GM12878 (cell line): ENCODE data around the gene RIF1. TPM values are rescaled to one million over a fixed set of nuclear protein-coding genes. Genes with fewer than 3 reads are reported as not detected.

ENCODE experiments used
- ATAC-seq: fragments of 200-7000 bp; cut with Tn5 transposase; 3 replicates; pipeline ENCODE4 v1.9.1; 2020; ENCODE audit warnings: mild to moderate bottlenecking, moderate library complexity
- BruUV-seq: library from RNA; stranded (reverse); fragments of 400-500 nt; replicated peaks from 2 replicates; lab custom pipeline; 2021; lab: Mats Ljungman, UMichigan
- CTCF ChIA-PET: fragments of 300-600 bp; sonication (Branson Sonifier 250); formaldehyde crosslinking; extraction: SDS; loops from one replicate; lab custom pipeline; 2021; ENCODE audit warnings: inconsistent platforms; lab: Yijun Ruan, JAX
- POLR2A ChIA-PET: fragments of 350-600 bp; formaldehyde crosslinking; extraction: SDS; loops from one replicate; lab custom pipeline; 2021; ENCODE audit warnings: inconsistent platforms; lab: Charles Lee
- RAD21 ChIA-PET: fragments of 300-600 bp; sonication (Branson Sonifier 250); formaldehyde crosslinking; loops from one replicate; lab custom pipeline; 2023; ENCODE audit warnings: antibody characterized with exemption; ENCODE audit not compliant: unreplicated experiment; lab: Charles Lee
- SMC1A ChIA-PET: fragments of 300-600 bp; sonication (Branson Sonifier 250); formaldehyde crosslinking; loops from one replicate; lab custom pipeline; 2023; ENCODE audit not compliant: unreplicated experiment, uncharacterized antibody; lab: Charles Lee
- DNase-seq: peaks from one replicate; pipeline ENCODE4 v3.0.0-alpha.2; 2011; ENCODE audit warnings: low read depth, low spot score
- FAIRE-seq: peaks from 3 replicates; lab custom pipeline; 2011; peaks lifted over from hg19 to GRCh38; lab: Jason Lieb, UNC
- H2AFZ ChIP-seq: 2 replicates; pipeline ENCODE4 v1.6.0; 2011; ENCODE audit warnings: low read depth, low read length, control low read depth; ENCODE audit not compliant: control insufficient read depth
- H3K27ac ChIP-seq: 2 replicates; pipeline ENCODE4 v1.5.1; 2011; ENCODE audit warnings: control low read depth; ENCODE audit not compliant: control insufficient read depth, insufficient read depth
- H3K27me3 ChIP-seq, 2 experiments: replicated peaks in 1 of 2; 2 replicates each; pipeline versions ENCODE4 v1.6.0 to v1.6.1; 2011; ENCODE audit warnings: low read length in 1 of 2; ENCODE audit not compliant: control insufficient read depth in 2 of 2, insufficient read depth in 2 of 2
- H3K36me3 ChIP-seq, 2 experiments: 2 replicates each; pipeline ENCODE4 v1.5.1; 2011; ENCODE audit warnings: low read length in 1 of 2; ENCODE audit not compliant: control insufficient read depth in 2 of 2, insufficient read depth in 2 of 2
- H3K4me1 ChIP-seq: 2 replicates; pipeline ENCODE4 v1.6.1; 2011; ENCODE audit warnings: mild to moderate bottlenecking, low read length, moderate library complexity, mixed read lengths; ENCODE audit not compliant: control insufficient read depth, insufficient read depth
- H3K4me2 ChIP-seq: 2 replicates; pipeline ENCODE4 v1.6.0; 2011; ENCODE audit warnings: control low read depth; ENCODE audit not compliant: control insufficient read depth, insufficient read depth
- H3K4me3 ChIP-seq: fragments of 200-600 bp; sonication (generic); 2 replicates; pipeline ENCODE4 v1.5.1; 2016
- H3K79me2 ChIP-seq: 2 replicates; pipeline ENCODE4 v1.6.0; 2011; ENCODE audit warnings: low read length; ENCODE audit not compliant: control insufficient read depth, insufficient read depth
- H3K9ac ChIP-seq: 2 replicates; pipeline ENCODE4 v1.8.0; 2011; ENCODE audit warnings: low read length, control low read depth, mixed read lengths; ENCODE audit not compliant: control insufficient read depth, insufficient read depth
- H3K9me3 ChIP-seq: replicated peaks from 3 replicates; pipeline ENCODE4 v1.5.1; 2011; ENCODE audit warnings: mild to moderate bottlenecking, low read length; ENCODE audit not compliant: control insufficient read depth, insufficient read depth
- H4K20me1 ChIP-seq: 2 replicates; pipeline ENCODE4 v1.6.0; 2011; ENCODE audit not compliant: control insufficient read depth, insufficient read depth
- KLF5 ChIP-seq: fragments of 450-650 bp; IDR thresholded peaks from 2 replicates; pipeline ENCODE4 v1.6.1; 2014; ENCODE audit warnings: mild to moderate bottlenecking; ENCODE audit not compliant: partially characterized antibody
- NR2C2 ChIP-seq: IDR thresholded peaks from 2 replicates; pipeline ENCODE4 v1.6.1; 2011; ENCODE audit warnings: borderline replicate concordance, low read depth; ENCODE audit not compliant: control insufficient read depth, insufficient read length
- NRF1 ChIP-seq: conservative IDR thresholded peaks from 2 replicates; pipeline ENCODE4 v1.6.1; 2011; ENCODE audit warnings: mild to moderate bottlenecking, low read depth, low read length, improper control_type of control experiment
- POLR2AphosphoS2 ChIP-seq: IDR thresholded peaks from 2 replicates; pipeline ENCODE4 v1.6.1; 2011; ENCODE audit warnings: low read depth, mild to moderate bottlenecking, low read length, improper control_type of control experiment, moderate library complexity
- SMARCA5 ChIP-seq: fragments of 450-650 bp; IDR thresholded peaks from 2 replicates; pipeline ENCODE4 v1.6.1; 2017; ENCODE audit warnings: mild to moderate bottlenecking
- WGBS: methylation state at CpG from one replicate; pipeline ENCODE4 v1.1.6; 2016; ENCODE audit warnings: low lambda C conversion rate; ENCODE audit not compliant: insufficient replicate concordance, insufficient coverage; ENCODE audit errors: missing lambda C conversion rate; 5-methylcytosine and 5-hydroxymethylcytosine counted together
- in situ Hi-C: fragments of 300-500 bp; cut with MboI; formaldehyde crosslinking; loops from 9 replicates; pipeline ENCODE4 v1.14.3; 2018; ENCODE audit warnings: mixed read lengths
- intact Hi-C: fragments of 100-400 bp; cut with micrococcal nuclease; formaldehyde crosslinking; loops from one replicate; pipeline ENCODE4 v1.14.2; 2022; ENCODE audit not compliant: unreplicated experiment
- polyA plus RNA-seq, 11 experiments: library from polyadenylated mRNA; depleted of rRNA in 4 of 11; unstranded in 6 of 11; stranded (reverse) in 5 of 11; fragments of >200 nt; fragmentation: Nextera tagmentation in 4 of 11; fragmentation: Illumina TruSeq in 1 of 11; extraction: Ambion mirVana in 4 of 11; extraction: Trizol in 1 of 11; gene quantifications; 1 replicate in 1 of 11; 2 replicates in 10 of 11; pipeline versions ENCODE4 v1.2.1 to v1.2.3, GENCODE V29; 2011 to 2016; ENCODE audit warnings: inconsistent platforms in 2 of 11, missing spikeins in 2 of 11, low read depth in 1 of 11
- total RNA-seq, 4 experiments: library from RNA; depleted of rRNA in 3 of 4; stranded (reverse); fragments of >200 nt in 3 of 4; fragmentation: Illumina TruSeq in 1 of 4; extraction: Trizol in 1 of 4; gene quantifications; 2 replicates each; pipeline versions ENCODE4 v1.2.1 to v1.2.3, GENCODE V29; 2013 to 2021
- TF ChIP-seq, protein P1 (sequence below): IDR thresholded peaks from 2 replicates; pipeline ENCODE4 v1.6.1; 2012; ENCODE audit warnings: low read depth, low read length, improper control_type of control experiment
- TF ChIP-seq, protein P2 (sequence below): fragments of 450-650 bp; IDR thresholded peaks from 2 replicates; pipeline ENCODE4 v1.6.1; 2018; ENCODE audit warnings: mild to moderate bottlenecking, low read depth, moderate library complexity; ENCODE audit not compliant: partially characterized antibody
- TF ChIP-seq, protein P3 (sequence below): fragments of 450-650 bp; IDR thresholded peaks from 2 replicates; pipeline ENCODE4 v1.6.1; 2017; ENCODE audit warnings: borderline replicate concordance
- TF ChIP-seq, protein P4 (sequence below): IDR thresholded peaks from 2 replicates; pipeline ENCODE4 v1.6.1; 2011; ENCODE audit warnings: borderline replicate concordance, low read depth, mild to moderate bottlenecking, moderate library complexity, low read length; ENCODE audit not compliant: insufficient read depth, poor library complexity, severe bottlenecking
- TF ChIP-seq, protein P5 (sequence below): IDR thresholded peaks from 2 replicates; pipeline ENCODE4 v1.6.1; 2011; ENCODE audit warnings: mild to moderate bottlenecking, low read depth, low read length, moderate library complexity; ENCODE audit not compliant: insufficient replicate concordance
- TF ChIP-seq, protein P6 (sequence below): fragments of 450-650 bp; conservative IDR thresholded peaks from 2 replicates; pipeline ENCODE4 v1.6.1; 2017; ENCODE audit warnings: mild to moderate bottlenecking, moderate library complexity

Gene RIF1
- total and polyA plus RNA-seq, 10 of the 15 experiments (the other 5 are each of a cell fraction or from before 2014, with no cell fraction given): 6.3 to 63.2 (median 34.4) TPM

DNA sequence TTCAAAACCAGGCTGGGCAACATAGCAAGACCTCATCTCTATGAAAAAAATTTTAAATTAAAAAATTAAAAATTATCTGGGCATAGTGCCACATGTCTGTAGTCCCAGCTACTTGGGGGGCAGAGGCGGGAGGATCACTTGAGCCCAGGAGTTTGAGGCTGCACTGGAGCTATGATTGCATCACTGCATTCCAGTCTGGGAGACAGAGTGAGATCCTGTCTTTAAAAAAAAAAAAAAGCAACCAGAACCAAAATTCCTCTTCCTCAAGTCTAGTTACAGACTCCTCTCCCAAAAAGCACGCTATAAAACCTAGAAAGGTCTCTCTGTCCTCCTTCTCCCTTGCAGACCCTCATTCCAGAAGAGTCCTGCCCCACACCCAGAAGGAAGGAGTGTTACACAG lies 28.4 kb upstream of the RIF1 start (continued):
- TF ChIP-seq, protein P1, sequence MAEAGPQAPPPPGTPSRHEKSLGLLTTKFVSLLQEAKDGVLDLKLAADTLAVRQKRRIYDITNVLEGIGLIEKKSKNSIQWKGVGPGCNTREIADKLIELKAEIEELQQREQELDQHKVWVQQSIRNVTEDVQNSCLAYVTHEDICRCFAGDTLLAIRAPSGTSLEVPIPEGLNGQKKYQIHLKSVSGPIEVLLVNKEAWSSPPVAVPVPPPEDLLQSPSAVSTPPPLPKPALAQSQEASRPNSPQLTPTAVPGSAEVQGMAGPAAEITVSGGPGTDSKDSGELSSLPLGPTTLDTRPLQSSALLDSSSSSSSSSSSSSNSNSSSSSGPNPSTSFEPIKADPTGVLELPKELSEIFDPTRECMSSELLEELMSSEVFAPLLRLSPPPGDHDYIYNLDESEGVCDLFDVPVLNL: no peak
- TF ChIP-seq POLR2AphosphoS2: no peak
- TF ChIP-seq, protein P2, sequence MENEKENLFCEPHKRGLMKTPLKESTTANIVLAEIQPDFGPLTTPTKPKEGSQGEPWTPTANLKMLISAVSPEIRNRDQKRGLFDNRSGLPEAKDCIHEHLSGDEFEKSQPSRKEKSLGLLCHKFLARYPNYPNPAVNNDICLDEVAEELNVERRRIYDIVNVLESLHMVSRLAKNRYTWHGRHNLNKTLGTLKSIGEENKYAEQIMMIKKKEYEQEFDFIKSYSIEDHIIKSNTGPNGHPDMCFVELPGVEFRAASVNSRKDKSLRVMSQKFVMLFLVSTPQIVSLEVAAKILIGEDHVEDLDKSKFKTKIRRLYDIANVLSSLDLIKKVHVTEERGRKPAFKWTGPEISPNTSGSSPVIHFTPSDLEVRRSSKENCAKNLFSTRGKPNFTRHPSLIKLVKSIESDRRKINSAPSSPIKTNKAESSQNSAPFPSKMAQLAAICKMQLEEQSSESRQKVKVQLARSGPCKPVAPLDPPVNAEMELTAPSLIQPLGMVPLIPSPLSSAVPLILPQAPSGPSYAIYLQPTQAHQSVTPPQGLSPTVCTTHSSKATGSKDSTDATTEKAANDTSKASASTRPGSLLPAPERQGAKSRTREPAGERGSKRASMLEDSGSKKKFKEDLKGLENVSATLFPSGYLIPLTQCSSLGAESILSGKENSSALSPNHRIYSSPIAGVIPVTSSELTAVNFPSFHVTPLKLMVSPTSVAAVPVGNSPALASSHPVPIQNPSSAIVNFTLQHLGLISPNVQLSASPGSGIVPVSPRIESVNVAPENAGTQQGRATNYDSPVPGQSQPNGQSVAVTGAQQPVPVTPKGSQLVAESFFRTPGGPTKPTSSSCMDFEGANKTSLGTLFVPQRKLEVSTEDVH: no peak
- TF ChIP-seq, protein P3, sequence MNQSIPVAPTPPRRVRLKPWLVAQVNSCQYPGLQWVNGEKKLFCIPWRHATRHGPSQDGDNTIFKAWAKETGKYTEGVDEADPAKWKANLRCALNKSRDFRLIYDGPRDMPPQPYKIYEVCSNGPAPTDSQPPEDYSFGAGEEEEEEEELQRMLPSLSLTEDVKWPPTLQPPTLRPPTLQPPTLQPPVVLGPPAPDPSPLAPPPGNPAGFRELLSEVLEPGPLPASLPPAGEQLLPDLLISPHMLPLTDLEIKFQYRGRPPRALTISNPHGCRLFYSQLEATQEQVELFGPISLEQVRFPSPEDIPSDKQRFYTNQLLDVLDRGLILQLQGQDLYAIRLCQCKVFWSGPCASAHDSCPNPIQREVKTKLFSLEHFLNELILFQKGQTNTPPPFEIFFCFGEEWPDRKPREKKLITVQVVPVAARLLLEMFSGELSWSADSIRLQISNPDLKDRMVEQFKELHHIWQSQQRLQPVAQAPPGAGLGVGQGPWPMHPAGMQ: no peak
- TF ChIP-seq, all 136 proteins: peak for 0

DNA sequence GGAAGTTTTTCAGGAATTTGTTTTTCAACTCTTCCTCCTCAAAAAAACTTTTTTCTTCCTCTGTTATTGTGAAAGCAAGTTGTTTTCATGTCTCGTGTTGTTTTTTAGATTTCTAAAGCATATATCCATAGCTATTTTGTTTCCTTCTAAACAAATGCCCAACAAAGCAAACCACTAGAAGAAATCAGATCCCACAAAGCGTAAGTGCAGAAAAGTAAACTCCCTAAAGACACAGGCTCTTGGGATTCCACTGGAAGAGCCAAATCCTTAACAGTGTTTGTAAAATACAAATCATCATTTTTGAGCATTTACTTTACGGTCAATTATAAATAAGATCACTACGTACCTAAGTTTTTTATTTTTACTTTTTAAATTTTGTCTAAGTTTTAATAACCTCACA lies 21.7 kb upstream of the RIF1 start:
- Histone ChIP-seq H2AFZ (no peak overlapping the region), H4K20me1 (no peaks in the 10 kb centered on the region), H3K4me2 (no peak overlapping the region), H3K27me3 (no peaks in the 10 kb centered on the region), H3K27ac (no peak overlapping the region), H3K4me1 (no peaks in the 10 kb centered on the region), H3K36me3 (no peaks in the 10 kb centered on the region), H3K9ac (no peak overlapping the region), H3K79me2 (no peaks in the 10 kb centered on the region), H3K4me3 (no peak overlapping the region), H3K9me3 (no peaks in the 10 kb centered on the region)
- intact Hi-C loops: no loop called here
- in situ Hi-C loops: no loop called here
- ChIA-PET CTCF (interaction anchor here (1.4 kb wide), 1 partner anchor 22 kb away, joined by 3 read pairs; the partner anchor contains the start of gene RIF1), SMC1A (interaction anchor here (1.2 kb wide), 1 partner anchor 9 kb away, joined by 4 read pairs; no protein-coding TSS in a partner anchor), POLR2A (interaction anchor here (0.6 kb wide), 1 partner anchor 40 kb away, joined by 3 read pairs; no protein-coding TSS in a partner anchor), RAD21 (no interaction called here)
- DNase-seq: no peak
- no peak for FAIRE-seq
- no peak for ATAC-seq
- BruUV-seq: no TSS peak
- WGBS: 74% methylated on average over 4 of the region's 4 CpGs
- TF ChIP-seq KLF5 (no peak), NRF1 (no peak), NR2C2 (no peak), SMARCA5 (no peak)
- TF ChIP-seq, protein P4, sequence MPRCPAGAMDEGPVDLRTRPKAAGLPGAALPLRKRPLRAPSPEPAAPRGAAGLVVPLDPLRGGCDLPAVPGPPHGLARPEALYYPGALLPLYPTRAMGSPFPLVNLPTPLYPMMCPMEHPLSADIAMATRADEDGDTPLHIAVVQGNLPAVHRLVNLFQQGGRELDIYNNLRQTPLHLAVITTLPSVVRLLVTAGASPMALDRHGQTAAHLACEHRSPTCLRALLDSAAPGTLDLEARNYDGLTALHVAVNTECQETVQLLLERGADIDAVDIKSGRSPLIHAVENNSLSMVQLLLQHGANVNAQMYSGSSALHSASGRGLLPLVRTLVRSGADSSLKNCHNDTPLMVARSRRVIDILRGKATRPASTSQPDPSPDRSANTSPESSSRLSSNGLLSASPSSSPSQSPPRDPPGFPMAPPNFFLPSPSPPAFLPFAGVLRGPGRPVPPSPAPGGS: no peak
- TF ChIP-seq, protein P5, sequence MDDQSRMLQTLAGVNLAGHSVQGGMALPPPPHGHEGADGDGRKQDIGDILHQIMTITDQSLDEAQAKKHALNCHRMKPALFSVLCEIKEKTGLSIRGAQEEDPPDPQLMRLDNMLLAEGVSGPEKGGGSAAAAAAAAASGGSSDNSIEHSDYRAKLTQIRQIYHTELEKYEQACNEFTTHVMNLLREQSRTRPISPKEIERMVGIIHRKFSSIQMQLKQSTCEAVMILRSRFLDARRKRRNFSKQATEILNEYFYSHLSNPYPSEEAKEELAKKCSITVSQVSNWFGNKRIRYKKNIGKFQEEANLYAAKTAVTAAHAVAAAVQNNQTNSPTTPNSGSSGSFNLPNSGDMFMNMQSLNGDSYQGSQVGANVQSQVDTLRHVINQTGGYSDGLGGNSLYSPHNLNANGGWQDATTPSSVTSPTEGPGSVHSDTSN: no peak
- TF ChIP-seq, protein P6, sequence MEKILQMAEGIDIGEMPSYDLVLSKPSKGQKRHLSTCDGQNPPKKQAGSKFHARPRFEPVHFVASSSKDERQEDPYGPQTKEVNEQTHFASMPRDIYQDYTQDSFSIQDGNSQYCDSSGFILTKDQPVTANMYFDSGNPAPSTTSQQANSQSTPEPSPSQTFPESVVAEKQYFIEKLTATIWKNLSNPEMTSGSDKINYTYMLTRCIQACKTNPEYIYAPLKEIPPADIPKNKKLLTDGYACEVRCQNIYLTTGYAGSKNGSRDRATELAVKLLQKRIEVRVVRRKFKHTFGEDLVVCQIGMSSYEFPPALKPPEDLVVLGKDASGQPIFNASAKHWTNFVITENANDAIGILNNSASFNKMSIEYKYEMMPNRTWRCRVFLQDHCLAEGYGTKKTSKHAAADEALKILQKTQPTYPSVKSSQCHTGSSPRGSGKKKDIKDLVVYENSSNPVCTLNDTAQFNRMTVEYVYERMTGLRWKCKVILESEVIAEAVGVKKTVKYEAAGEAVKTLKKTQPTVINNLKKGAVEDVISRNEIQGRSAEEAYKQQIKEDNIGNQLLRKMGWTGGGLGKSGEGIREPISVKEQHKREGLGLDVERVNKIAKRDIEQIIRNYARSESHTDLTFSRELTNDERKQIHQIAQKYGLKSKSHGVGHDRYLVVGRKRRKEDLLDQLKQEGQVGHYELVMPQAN: no peak
